Ishikawa (cell line): ENCODE data around the gene MOB3B.

Experiments
- EP300 ChIP-seq: IDR thresholded peaks from 2 replicates; pipeline ENCODE4 v1.6.1; 2012; ENCODE audit warnings: borderline replicate concordance
- NFIC ChIP-seq: IDR thresholded peaks from 2 replicates; pipeline ENCODE4 v1.6.1; 2012
- RAD21 ChIP-seq: IDR thresholded peaks from 2 replicates; pipeline ENCODE4 v1.6.1; 2012; ENCODE audit warnings: low read depth
- TAF1 ChIP-seq: IDR thresholded peaks from 2 replicates; pipeline ENCODE4 v1.6.1; 2012; ENCODE audit warnings: low read depth, mild to moderate bottlenecking
- TCF12 ChIP-seq: IDR thresholded peaks from 2 replicates; pipeline ENCODE4 v1.6.1; 2012; ENCODE audit warnings: low read depth
- TEAD4 ChIP-seq: IDR thresholded peaks from 2 replicates; pipeline ENCODE4 v1.6.1; 2012
- ZBTB7A ChIP-seq: IDR thresholded peaks from 2 replicates; pipeline ENCODE4 v1.6.1; 2012; ENCODE audit warnings: low read depth
- TF ChIP-seq, protein P1 (sequence below): IDR thresholded peaks from 2 replicates; pipeline ENCODE4 v1.6.1; 2012; ENCODE audit warnings: low read depth, mild to moderate bottlenecking
- TF ChIP-seq, protein P2 (sequence below): IDR thresholded peaks from 2 replicates; pipeline ENCODE4 v1.6.1; 2012

DNA sequence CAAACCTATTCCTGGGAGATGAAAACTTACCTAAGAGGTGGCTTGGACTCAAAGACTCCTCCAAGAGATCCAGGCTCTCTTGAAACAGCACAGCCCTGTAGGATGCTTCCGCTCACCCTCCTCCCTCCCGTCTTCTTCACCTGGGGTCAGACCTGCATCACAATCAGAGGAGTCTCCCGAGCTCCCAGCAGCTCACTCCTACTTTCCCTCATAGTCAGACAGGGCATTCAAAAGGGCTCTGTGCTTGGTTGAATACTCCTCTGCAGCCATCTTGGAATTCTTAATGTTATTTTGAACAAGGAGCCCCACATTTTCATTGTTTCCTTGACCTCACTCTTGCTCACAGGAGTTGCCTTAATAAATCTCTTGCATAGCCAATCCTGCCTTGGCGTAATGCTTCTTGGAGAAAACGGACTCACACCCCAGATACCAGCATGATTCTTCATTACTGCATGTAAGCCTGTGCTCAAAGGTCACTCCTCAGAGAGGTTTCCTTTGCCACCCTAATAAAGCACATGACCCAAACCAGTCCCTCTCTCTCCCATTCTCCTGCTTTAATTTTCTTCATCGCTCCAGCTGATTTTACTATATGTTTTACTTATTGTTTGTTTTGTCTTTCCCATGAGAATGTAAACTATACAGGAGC lies 52.6 kb downstream of the MOB3B start:
- TF ChIP-seq ZBTB7A (no peak), EP300 (no peak), TAF1 (no peak), NFIC (no peak), TEAD4 (no peak), RAD21 (no peak), TCF12 (no peak)
- TF ChIP-seq, protein P1, sequence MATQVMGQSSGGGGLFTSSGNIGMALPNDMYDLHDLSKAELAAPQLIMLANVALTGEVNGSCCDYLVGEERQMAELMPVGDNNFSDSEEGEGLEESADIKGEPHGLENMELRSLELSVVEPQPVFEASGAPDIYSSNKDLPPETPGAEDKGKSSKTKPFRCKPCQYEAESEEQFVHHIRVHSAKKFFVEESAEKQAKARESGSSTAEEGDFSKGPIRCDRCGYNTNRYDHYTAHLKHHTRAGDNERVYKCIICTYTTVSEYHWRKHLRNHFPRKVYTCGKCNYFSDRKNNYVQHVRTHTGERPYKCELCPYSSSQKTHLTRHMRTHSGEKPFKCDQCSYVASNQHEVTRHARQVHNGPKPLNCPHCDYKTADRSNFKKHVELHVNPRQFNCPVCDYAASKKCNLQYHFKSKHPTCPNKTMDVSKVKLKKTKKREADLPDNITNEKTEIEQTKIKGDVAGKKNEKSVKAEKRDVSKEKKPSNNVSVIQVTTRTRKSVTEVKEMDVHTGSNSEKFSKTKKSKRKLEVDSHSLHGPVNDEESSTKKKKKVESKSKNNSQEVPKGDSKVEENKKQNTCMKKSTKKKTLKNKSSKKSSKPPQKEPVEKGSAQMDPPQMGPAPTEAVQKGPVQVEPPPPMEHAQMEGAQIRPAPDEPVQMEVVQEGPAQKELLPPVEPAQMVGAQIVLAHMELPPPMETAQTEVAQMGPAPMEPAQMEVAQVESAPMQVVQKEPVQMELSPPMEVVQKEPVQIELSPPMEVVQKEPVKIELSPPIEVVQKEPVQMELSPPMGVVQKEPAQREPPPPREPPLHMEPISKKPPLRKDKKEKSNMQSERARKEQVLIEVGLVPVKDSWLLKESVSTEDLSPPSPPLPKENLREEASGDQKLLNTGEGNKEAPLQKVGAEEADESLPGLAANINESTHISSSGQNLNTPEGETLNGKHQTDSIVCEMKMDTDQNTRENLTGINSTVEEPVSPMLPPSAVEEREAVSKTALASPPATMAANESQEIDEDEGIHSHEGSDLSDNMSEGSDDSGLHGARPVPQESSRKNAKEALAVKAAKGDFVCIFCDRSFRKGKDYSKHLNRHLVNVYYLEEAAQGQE, result no peak
- TF ChIP-seq, protein P2, sequence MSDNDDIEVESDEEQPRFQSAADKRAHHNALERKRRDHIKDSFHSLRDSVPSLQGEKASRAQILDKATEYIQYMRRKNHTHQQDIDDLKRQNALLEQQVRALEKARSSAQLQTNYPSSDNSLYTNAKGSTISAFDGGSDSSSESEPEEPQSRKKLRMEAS, result no peak
